Fibroblast of lung (primary cell): ENCODE measurements around the gene RB1. TPM values are rescaled to one million over a fixed set of nuclear protein-coding genes. Genes with fewer than 3 reads are reported as not detected.

ENCODE experiments used
- DNase-seq, 2 donors: peaks; one replicate each; pipeline versions ENCODE4 v3.0.0 to v3.0.0-alpha.2; 2010; ENCODE audit warnings: low read depth in 2 of 2
- H2AFZ ChIP-seq: 2 replicates; pipeline ENCODE4 v1.5.1; 2012; ENCODE audit warnings: low read length, control low read depth, inconsistent platforms
- H3K27ac ChIP-seq: 2 replicates; pipeline ENCODE4 v1.5.1; 2011; ENCODE audit warnings: low read length, control low read depth; ENCODE audit not compliant: insufficient read depth
- H3K27me3 ChIP-seq: 2 replicates; pipeline ENCODE4 v1.5.1; 2011; ENCODE audit warnings: mild to moderate bottlenecking, low read length; ENCODE audit not compliant: control insufficient read depth, insufficient read depth
- H3K36me3 ChIP-seq: 2 replicates; pipeline ENCODE4 v1.5.1; 2011; ENCODE audit warnings: low read length; ENCODE audit not compliant: control insufficient read depth, insufficient read depth
- H3K4me1 ChIP-seq: 2 replicates; pipeline ENCODE4 v1.5.1; 2011; ENCODE audit warnings: low read length; ENCODE audit not compliant: control insufficient read depth, insufficient read depth; ENCODE audit errors: extremely low read depth
- H3K4me2 ChIP-seq: 2 replicates; pipeline ENCODE4 v1.5.1; 2011; ENCODE audit warnings: low read length, control low read depth; ENCODE audit not compliant: insufficient read depth; ENCODE audit errors: extremely low read depth
- H3K4me3 ChIP-seq, 4 experiments: fragments of 200-600 bp in 1 of 4; sonication (generic) in 1 of 4; replicated peaks in 1 of 4; 2 replicates each; pipeline ENCODE4 v1.5.1; 2011 to 2016; ENCODE audit warnings: low read length in 4 of 4, low read depth in 3 of 4, mild to moderate bottlenecking in 3 of 4, control low read depth in 2 of 4, inconsistent platforms in 1 of 4, mixed read lengths in 1 of 4; ENCODE audit not compliant: insufficient read depth in 1 of 4; ENCODE audit errors: control extremely low read depth in 1 of 4
- H3K79me2 ChIP-seq: 2 replicates; pipeline ENCODE4 v1.5.1; 2012; ENCODE audit warnings: mild to moderate bottlenecking, low read length, inconsistent platforms; ENCODE audit not compliant: control insufficient read depth, insufficient read depth
- H3K9ac ChIP-seq: 2 replicates; pipeline ENCODE4 v1.5.1; 2011; ENCODE audit warnings: mild to moderate bottlenecking, low read length, control low read depth; ENCODE audit not compliant: insufficient read depth
- H3K9me3 ChIP-seq: 2 replicates; pipeline ENCODE4 v1.5.1; 2012; ENCODE audit warnings: low read depth, low read length; ENCODE audit not compliant: control insufficient read depth, insufficient read depth
- H4K20me1 ChIP-seq: 2 replicates; pipeline ENCODE4 v1.5.1; 2011; ENCODE audit warnings: low read length; ENCODE audit not compliant: control insufficient read depth, insufficient read depth; ENCODE audit errors: extremely low read depth
- CTCF ChIP-seq, 2 donors: IDR thresholded peaks in 1 of 2; conservative IDR thresholded peaks in 1 of 2; 1 replicate in 1 of 2; 2 replicates in 1 of 2; pipeline ENCODE4 v1.5.1; 2011 to 2012; ENCODE audit warnings: low read length in 2 of 2, control low read depth in 1 of 2, inconsistent platforms in 1 of 2, low read depth in 1 of 2, mild to moderate bottlenecking in 1 of 2
- EZH2 ChIP-seq: IDR thresholded peaks from 2 replicates; pipeline ENCODE4 v1.5.1; 2012; ENCODE audit warnings: low read length, control low read depth, mild to moderate bottlenecking; ENCODE audit errors: missing control alignments
- polyA plus RNA-seq, 2 donors: library from polyadenylated mRNA; depleted of rRNA in 1 of 2; stranded (reverse) in 1 of 2; unstranded in 1 of 2; fragments of >200 nt; gene quantifications; 2 replicates each; pipeline ENCODE4 v1.2.1, GENCODE V29; 2011 to 2012; ENCODE audit warnings: missing spikeins in 1 of 2
- total RNA-seq: library from RNA; depleted of rRNA; stranded (reverse); fragments of >200 nt; gene quantifications from 2 replicates; pipeline ENCODE4 v1.2.1, GENCODE V29; 2014

Gene RB1
- total and polyA plus RNA-seq, 2 donors (not counting 1 experiment from before 2014, with no cell fraction given) = 31.9 to 39.7 TPM

- Histone ChIP-seq H2AFZ (no peak overlapping the region), H3K9ac (no peak overlapping the region)
- no peak for TF ChIP-seq CTCF (conservative IDR thresholded peaks at IDR 0.05 in 1 of 2, IDR thresholded peaks at IDR 0.05 in 1 of 2; ENCODE audit: low read depth in 1 of 2, low read length in 2 of 2)
- no peak for TF ChIP-seq EZH2
These were observed 24.7 kb upstream of the RB1 start for GRCh38 chr13:48278806-48279205.

GRCh38 chr13:48281556-48281955, 22.0 kb upstream of the RB1 start:
- H2AFZ ChIP-seq = no peak overlapping the region
- H3K27me3 ChIP-seq = no peaks in the 10 kb centered on the region
- H3K9ac ChIP-seq = no peak overlapping the region
- no peaks in the 10 kb centered on the region for H4K20me1 ChIP-seq
- TF ChIP-seq CTCF (conservative IDR thresholded peaks at IDR 0.05 in 1 of 2, IDR thresholded peaks at IDR 0.05 in 1 of 2; ENCODE audit: low read depth in 1 of 2, low read length in 2 of 2) = no peak
- TF ChIP-seq EZH2 = no peak
- H3K27ac ChIP-seq = no peak overlapping the region
- no peaks in the 10 kb centered on the region for H3K9me3 ChIP-seq
- H3K4me3 ChIP-seq = no peak overlapping the region
- H3K36me3 ChIP-seq = no peaks in the 10 kb centered on the region
- no peak for DNase-seq
- H3K4me2 ChIP-seq = no peak overlapping the region
- H3K79me2 ChIP-seq = no peaks in the 10 kb centered on the region
- no peaks in the 10 kb centered on the region for H3K4me1 ChIP-seq

More at GRCh38 chr13:48278806-48279205, 24.7 kb upstream of the RB1 start:
- no peaks in the 10 kb centered on the region for H3K9me3 ChIP-seq
- no peaks in the 10 kb centered on the region for H3K79me2 ChIP-seq
- no peaks in the 10 kb centered on the region for H3K27me3 ChIP-seq
- no peak overlapping the region for H3K4me3 ChIP-seq
- H3K4me2 ChIP-seq = no peak overlapping the region
- no peak for DNase-seq
- no peak overlapping the region for H3K27ac ChIP-seq
- H3K4me1 ChIP-seq = no peaks in the 10 kb centered on the region
- H4K20me1 ChIP-seq = no peaks in the 10 kb centered on the region
- H3K36me3 ChIP-seq = no peaks in the 10 kb centered on the region

GRCh38 chr13:48291730-48292129, 11.8 kb upstream of the RB1 start:
- Histone ChIP-seq H2AFZ (no peak overlapping the region), H3K79me2 (no peaks in the 10 kb centered on the region), H4K20me1 (no peaks in the 10 kb centered on the region), H3K27ac (no peak overlapping the region), H3K36me3 (no peaks in the 10 kb centered on the region), H3K4me1 (no peaks in the 10 kb centered on the region), H3K27me3 (peaks cover 4% of the 10 kb centered on the region), H3K4me2 (no peak overlapping the region), H3K4me3 (no peak overlapping the region), H3K9ac (no peak overlapping the region), H3K9me3 (no peaks in the 10 kb centered on the region)
- no peak for DNase-seq
- TF ChIP-seq CTCF (conservative IDR thresholded peaks at IDR 0.05 in 1 of 2, IDR thresholded peaks at IDR 0.05 in 1 of 2; ENCODE audit: low read depth in 1 of 2, low read length in 2 of 2) (no peak), EZH2 (no peak)
